ENCODE measurements around the gene LCA5L.
"Not testable (repeated sequence)": the region's sequence is repeated elsewhere in the genome, so short reads cannot be mapped to it uniquely, and the experiment has no call there.

LCA5L gene

DNA sequence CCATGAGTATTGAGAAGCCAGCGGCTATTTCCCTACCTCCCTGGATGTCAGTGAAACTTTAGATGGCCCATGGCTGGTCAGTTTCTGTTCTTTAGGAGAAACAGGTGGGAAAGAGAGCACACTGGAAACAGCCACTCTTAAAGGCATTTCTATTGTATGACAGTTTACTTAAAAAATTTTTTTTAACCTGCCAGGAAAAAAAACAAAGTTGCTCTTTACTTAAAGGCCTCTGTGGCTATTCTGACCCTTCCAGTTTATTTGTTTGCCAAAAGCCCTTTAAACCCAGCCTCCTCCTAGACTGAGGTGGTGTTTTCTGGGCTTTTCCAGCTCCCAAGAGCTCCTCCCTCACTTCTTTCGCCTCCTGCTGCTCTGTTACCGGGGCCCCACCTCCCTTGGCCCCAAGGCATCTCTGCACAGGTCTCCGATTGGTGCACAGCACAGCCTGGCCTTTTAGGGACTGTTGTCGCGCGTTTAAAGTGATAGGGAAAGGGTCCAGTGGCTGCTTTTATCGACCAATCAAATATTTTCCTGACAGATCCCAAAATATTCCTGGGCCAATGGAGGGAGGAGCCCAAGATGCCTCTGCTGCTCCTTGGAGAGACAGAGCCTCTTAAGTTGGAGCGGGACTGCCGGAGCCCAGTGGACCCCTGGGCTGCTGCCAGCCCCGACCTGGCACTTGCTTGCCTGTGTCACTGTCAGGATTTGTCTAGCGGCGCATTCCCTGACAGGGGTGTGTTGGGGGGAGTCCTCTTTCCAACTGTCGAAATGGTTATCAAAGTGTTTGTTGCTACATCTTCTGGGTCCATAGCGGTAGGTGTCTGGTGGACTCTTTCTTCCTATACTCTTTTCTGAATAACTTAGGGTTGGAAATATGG, 6.0 kb upstream of the LCA5L start, which contains the start of gene SH3BGR:
Gene SH3BGR (plus strand): TSS at position 639 of the 875 bp plus-strand sequence. CDS start 127 bp downstream, at position 766.
- no peak for DNase-seq

DNA sequence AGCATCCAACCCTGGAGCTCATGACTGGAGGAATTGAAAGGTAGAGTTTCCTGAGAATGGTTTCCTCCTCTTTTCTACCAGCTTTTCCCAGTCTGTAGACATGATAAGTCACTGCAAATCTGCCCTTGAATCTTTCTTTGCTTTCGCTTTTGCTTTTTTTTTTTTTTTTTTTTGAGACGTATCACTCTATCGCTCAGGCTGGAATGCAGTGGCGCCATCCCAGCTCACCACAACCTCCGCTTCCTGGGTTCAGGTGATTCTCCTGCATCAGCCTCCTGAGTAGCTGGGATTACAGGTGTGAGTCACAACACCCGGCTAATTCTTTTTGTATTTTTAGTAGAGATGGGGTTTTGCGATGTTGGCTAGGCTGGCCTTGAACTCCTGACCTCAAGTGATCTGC, 1.7 kb upstream of the LCA5L start:
- no peak for DNase-seq

DNA sequence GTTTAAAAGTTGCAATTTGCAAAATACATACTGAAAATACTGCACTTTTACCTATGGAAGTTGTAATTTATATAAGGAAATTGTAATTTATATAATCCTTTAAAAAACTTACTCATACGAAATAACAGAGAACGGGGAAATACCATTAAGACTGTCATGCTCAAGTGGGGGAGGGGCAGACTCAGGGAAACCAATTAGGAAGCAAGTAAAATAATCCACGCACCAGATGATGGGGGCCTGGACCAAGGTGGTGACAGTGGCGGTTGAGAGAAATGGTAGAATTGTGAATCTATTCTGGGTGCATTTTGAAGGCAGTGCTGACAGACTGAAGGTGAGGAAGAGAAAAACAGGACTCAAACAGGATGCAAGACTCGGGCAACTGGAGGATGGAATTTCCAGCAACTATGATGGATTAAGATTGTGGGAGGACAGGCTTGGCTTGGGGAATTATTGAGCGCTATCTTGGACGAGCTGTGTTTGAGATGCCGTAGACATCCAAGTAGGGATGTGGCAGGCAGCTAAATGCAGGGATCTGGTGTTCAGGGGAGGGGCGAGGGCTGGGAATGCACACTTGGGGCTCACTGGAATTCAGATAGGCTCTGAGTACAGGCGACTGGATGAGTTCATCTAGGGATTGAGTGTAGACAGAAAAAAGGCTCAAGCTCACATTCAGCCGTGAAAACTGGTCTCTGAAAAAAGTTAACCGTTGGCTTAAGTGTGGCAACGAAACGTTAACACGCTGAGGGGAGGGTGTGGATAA, 977 bp downstream of the LCA5L start:
- no peak for DNase-seq

DNA sequence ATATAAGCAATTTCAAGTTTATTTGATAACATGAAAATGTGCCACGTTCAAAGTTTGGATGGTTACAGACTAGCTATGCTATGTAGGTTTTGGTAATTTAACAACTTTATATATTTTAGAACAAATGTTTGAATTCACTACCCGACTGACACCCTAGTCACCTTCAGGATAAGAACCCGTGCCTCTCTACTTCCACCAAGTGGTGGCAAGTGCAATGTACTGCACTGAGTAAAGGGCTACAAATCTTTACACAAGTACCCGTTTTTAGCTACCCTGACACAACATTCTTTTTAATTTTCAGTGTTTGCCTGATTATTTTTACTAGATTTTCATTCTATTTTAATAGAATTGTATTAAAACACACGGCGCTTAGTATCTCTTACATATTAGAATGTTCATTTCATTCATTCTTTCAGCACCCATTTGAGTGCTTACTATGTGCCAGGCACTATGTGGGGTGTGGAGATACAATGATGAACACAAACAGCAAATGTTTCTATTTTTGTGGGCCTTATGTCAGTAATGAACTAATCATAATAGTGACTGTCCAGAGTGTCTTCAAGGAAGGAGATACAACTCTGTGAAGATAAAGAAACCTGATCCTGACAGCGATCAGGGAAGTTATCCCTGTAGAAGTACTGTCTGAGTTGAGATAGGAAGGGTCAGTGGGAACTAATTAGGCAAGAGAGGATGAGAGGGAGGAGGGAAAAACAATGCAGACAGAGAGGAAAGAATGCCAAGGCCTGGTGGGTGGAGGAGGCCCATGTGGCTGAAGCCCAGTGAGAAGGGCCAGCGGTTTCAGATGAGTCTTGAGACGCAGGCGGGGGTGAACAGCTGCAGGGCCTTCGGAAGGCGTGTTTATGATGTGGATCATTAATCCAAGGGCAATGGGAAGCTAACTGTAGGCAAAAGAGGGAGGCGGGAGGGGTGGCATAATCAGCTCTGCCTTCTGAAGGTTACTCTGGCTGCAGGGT, 3.8 kb downstream of the LCA5L start:
- peak in 4 of 6 experiments; percentile 1 to 27 (median 10) for DNase-seq

DNA sequence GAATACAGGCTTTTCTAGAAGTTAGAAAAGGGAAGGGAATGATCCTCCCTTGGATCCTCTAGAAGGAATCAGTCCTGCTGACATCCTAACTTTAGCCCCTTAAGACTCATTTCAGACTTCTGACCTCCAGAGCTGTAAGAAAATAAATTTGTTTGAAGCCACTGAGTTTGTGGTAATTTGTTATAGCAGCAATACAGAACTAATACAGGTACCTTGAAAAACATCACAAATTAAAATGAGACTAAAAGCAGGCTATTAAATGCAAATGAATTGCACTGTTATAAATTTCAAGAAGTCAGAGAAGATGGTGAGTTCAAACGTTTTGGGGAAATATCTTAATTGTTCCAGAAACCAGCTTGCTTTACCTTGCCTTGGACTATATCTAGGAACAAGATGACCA, 6.3 kb downstream of the LCA5L start:
- no peak for DNase-seq

DNA sequence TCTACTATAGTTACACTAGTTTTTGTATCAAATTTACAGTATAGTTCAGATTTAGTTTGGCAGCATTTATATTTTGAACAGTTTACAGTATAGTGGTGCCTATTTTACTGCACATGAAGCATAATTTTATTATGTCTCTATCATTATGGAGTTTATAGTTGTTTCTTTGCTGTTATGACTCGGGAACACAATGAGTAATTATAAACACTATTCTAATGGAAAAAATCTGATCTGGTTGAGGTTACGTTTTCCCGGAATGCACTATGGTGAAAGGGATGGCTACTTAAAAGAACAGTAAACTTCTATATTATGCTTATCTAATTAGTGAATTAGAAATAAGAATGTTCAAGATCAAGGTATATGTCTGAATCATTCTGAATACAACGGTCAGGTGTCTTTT, 10.6 kb downstream of the LCA5L start:
- no peak for DNase-seq

DNA sequence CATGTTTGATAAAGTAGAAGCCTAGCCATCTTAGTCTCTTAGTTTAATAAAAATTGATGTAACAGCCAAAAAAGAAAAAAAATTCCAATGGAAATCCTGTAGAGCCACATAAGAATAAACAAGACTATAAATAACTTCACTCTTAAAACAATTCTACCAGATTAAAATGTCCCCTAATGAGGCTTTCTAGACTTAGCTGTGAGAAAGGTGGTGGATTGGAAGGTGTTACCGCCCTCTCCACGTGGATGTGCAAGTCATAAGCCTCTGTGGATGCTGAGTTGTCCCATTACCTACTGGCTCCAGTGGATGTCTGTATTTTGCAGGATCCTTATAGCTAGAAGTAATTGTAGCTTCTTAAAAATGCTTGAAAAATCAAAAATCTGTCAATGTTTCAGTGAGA, 14.6 kb downstream of the LCA5L start:
- DNase-seq: no peak

DNA sequence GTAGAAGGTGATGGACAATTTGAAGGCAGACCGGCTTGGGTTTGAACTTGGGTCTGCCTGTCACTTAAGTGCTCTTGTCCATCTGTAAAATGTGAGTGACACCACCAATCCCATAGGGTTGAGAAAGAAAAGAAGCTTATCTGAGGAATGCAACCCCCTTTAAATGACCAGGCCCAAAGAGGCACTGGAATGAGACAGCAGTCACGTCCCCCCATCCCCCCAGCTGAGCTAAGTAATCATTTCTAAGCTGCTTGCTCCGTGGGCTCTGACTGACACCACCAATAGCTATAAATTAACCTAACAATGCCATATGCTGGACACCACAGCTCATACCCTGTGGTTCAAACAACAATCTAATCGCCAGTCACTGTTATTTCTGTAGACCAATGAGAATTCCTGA, 15.1 kb downstream of the LCA5L start:
- no peak for DNase-seq

DNA sequence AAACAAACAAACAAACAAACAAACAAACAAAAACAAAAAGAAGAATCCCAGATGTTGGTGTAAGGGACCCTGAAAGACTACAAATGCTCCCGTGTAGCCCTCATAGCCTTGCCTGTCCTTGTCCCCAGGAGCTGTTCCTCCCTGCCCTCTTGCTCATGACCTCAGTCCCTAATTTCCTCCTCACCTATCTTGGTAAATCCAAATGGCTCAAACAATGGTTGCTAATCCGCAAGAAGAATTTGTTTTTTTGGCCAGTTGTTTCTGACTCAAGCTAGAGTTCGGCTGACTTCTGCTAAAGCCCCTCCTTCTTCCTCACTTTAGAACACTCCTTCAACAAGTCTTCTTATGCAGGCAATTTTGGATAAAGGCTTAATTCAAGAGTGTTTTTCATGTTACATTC, 15.6 kb downstream of the LCA5L start:
- DNase-seq: no peak

DNA sequence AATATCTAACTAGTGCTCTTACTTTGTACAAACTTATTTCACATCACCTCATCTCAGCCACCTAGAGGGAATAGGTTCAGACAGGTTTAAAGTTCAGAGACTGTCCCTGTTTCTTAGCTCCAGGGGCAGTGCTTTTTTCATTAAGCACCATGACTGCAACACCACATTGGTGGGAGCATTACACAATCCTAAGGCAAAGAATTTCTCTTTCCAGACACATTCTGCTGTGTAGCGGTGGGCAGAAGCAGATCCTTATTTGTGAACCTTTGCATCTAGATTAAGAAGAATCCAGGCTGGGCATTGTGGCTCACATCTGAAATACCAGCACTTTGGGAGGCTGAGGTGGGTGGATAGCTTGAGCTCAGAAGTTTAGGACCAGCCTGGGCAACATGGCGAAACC, 16.1 kb downstream of the LCA5L start:
- no peak for DNase-seq

DNA sequence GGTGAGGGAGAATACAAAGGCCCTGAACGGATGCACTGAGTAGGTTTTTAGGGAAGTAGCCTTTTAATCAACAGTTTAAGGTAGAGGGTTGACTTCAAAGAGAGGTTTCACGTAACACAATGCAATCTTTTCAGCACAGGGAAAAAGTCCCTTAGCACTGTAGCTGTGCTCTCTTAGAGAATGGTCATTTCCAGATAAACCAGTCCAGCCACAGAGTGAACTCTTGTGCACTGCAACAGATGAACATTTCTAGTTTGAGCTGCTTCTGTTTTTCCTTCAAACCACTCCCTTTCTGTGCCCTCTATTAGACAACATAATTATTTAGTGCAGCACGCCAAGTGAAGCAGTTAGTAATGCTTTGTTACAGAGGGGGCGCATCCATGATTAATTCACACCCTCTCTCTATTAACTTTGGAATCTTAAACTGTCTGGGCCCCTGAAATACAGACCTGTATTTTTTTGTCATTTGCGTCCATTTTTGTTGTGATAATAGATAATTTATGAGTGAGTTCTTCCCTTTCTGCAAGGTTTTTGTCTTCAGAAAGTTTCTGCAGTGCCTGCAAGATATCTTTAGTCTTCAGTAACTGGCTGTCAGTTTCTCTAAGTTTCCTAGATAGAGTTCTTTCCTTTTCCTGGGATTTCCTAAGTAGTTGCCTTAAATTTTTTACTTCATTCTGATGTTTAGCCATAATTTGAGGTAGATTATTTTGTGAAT, 22.9 kb downstream of the LCA5L start:
- DNase-seq: no peak

DNA sequence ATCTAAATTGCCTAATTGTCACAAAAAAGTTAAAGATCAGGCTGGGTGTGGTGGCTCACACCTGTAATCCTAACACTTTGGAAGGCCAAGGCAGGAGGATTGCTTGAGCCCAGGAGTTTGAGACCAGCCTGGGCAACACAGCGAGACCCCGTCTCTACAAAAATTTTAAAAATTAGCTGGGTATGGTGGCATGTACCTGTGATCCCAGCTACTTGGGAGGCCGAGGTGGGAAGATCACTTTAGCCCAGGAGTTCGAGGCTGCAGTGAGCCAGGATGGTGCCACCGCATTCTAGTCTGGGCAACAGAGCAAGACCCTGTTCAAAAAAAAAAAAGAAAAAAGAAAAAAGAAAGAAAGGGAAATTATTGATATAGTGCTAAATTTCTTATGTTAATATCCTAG, 26.4 kb downstream of the LCA5L start:
- DNase-seq: not testable (repeated sequence)

DNA sequence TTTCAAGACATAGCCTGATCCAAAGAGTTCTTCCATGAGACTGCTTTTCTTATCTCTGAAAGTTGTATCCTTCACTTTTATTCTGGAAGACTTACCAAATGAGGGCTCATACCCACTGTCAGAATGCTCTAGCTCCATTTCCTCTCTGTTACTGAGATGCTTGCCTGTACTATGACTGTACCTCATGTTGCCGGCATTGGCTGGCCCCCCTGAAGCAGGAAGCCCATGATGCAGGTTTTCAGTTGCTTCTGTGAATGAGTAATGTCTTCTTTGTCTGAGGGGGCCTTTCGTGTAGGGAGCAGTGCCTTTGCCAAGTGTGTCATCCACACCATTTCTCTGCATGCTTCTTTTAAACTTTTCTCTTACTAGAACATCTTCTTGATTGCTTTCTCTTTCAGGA, 39.5 kb downstream of the LCA5L start:
- DNase-seq: no peak

DNA sequence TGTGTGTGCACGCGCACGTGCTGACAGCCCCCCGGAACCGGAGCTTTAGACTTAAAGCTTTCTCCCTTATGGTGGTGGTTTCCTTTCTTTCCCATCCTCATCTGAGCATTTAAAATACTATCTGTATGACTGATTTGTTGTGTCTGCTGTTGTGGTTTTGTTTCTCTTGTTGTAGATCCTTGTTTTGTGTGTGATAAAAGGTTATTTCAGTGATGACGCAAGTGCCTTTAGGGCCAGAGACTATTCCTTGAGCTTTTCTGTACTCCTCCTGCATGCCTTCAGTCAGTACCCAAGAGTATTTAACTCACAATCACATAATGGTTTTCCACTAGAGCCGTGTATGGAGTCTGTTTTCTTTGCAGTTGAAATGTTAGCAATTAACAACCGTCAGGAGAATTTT, 45.4 kb downstream of the LCA5L start:
- DNase-seq: no peak

DNA sequence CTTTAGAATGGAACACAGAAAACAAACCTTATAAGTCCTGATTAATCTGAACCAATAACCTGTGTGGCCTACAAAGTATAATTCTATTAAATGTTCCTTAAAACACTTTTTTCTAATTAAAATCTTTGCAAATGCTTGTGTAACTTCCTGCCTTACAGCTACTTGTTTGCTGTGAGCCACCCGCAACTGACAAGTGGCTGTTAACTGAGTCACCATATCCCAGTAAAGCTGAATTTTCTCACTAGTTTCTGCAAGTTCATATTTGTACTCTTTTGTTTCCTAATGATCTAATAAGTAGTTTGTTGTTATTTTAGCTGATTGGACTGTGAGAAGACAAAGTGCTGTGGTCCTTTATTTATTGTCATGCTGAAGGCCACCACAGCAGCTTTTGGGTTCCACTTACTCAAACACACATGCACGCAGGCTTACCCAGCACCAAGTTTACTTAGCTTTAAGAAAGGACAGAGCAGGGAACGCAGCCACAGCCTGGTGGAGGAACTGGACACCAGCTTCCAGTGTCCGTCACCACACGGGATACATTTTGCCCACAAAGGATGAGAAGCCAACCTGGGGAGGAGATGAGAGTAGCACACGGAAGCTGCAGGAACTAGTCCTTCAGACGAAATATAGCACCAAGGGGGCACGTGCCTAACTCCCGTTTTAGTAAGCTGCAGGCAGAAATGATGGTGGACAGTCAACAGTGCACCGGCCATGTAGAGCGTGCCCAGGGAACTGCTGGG, 47.8 kb downstream of the LCA5L start:
- no peak for DNase-seq

DNA sequence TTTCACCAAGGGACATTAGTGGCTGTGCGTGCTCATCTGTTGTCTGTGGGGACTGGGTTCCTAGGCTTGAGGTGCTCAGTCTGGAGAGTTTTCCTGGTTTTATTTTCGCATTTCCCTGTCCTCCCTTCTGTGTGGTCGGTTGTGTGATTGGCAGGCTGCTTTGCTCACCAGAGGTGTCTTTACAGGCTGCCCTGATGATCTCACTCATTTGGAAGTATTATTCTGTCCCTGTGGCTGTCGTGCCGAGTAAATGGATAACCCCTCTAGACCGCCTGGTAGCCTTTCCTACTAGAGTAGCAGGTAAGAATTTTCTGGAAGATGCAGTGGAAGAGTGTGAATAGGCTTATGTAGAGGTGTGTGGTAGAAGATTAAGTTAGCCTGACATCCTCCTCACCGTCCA, 52.6 kb downstream of the LCA5L start:
- DNase-seq: no peak

DNA sequence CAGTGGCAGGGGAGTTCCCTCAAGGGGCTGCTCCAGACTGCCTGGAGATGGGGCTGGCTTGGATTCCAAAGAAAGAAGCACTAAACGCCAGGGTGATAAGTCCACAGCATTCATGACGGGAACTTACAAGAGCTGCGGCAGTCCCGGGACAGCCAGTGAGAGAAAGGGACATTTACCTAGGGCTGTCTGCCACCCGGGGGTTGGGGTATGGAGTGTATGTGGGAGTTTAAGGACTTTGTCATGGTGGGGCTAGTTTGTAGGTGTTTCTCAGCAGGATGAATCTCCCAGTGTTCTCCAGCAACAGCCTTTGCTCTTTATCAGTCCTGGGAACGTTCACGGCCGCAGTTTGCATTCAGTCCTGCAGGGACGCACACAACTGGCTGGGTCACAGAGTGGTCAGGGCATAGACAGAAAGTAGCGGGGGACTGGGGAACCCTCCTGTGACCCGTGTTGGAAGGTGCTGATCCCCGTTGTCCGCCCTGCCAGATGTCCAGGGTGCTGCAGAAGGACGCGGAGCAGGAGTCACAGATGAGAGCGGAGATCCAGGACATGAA, 55.3 kb downstream of the LCA5L start:
- DNase-seq: no peak

DNA sequence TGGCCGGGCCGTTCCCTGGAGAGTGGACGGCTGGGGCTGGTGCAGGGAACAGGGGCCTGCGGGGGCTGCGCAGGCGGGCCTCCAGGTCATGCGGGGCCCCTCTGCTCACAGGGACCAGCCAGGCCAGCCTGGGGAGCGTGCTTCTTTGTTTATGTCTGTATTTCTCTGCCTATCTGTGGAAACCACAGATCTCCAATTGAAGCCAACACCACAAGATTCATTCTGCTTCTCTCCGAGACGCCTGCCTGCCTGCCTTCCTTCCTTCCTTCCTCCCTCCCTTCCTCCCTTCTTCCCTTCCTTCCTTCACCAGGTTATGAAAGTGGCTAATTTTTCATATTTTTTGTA, 56.8 kb downstream of the LCA5L start:
- DNase-seq: no peak

DNA sequence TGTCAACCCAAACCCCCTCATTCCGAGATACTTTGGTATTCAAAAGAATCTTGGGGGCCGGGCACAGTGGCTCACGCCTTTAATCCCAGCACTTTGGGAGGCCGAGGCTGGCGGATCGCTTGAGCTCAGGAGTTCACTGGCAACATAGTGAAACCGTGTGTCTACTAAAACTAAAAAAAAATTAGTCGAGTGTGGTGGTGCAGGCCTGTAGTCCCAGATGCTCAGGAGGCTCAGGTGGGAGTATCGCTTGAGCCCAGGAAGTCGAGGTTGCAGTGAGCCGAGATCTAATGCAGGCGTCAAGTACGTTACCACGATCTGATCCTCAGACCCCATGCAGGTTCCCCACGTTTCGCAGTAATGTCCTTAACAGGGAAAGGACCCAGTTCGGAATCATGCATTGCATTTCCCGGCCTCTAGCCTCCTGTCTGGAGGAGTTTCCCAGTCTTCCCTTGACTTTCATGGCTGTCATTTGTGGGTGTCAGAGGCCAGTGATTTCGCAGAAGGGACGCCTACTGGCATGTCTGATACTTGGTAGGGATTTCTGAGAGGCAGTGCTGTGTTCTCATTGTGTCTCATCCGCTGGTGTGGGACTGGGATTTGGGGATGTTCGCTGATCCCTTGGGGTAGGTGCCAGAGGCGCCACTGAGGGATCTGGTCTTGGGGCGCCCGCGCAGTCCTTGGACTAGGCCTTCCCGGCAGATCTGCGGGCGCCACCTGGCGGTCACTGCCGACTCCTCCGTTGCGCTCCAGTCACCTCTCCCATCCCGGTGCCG, 57.4 kb downstream of the LCA5L start:
- DNase-seq: peak; percentile 60 to 85 (median 82)

DNA sequence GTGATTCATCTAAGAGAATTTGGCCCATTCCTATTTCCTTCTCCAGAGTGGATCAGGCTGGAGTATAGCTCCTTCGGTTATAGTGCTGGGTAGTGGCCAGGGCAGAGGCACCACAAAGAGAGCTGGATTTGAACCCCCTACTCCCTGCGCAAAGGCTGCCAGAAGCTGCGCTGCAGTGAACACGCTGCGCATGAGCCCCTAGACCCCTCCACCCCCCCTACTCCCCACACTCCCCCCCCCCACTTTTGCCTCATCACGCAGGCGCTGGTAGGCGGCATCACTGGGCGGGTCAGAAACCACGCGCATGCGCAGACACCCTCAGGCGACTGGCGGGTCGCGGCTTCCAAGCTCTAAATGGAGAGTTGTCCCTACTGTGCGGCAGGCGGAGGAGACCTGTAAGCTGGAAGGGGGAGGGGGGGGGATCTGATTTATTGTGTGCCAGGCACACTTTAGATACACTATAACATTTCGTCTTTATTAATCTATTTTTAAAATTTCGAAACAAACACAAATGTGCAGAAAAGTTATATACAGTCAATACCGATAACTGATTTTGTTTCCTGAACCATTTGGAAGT, 58.0 kb downstream of the LCA5L start:
- DNase-seq: peak; percentile 77 to 94 (median 90)
